HG03196 (cell line): ENCODE results near the gene L2HGDH.
"Not testable (repeated sequence)": the region's sequence is repeated elsewhere in the genome, so short reads cannot be mapped to it uniquely, and the experiment has no call there.

Experiments used
- ATAC-seq: cut with Tn5 transposase; IDR thresholded peaks from one replicate; pipeline ENCODE4 v1.9.1; 2021; ENCODE audit not compliant: unreplicated experiment

Gene L2HGDH

DNA sequence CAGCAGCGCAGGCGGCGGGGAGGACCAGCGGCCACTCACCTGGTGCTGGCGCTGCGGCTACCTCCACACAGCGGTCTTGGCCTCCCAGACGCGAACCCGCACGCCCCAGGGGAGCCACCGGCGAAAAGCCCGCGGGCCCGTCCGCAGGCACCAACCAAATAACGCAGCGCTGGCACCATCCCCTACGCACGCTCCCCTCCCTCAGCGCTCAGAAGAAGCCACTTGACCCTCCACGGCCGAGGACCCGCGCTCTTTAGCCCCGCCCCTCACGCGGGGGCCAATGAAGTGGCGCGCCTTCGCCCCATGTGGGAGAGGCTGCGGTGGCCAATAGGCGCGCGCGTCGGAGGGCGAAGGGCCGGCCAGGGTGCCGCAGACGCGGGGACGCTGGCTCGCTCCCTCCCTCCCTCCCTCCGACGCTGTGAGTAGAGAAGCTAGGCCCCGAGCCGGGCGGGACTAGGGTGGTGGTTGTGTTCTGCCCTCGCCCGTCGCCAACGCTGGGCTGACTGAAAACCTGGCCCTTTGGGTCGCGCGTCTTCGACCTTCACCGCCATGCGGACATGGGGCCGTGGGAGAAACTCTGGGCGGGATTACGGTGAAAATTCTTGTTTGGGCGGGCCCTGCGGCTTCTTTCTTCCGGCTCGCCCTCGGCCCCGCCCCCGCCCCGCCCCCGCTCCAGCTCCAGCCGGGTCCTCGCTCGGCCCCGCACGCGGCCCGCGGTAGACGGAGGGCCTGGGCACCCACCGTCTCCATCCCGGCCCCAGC, at the start of gene L2HGDH, which contains the start of gene DMAC2L:
L2HGDH (minus strand) TSS at position 258 of the 762 bp plus-strand sequence; CDS start at position 179, 79 bp downstream.
DMAC2L (plus strand) TSS at position 353 of the 762 bp plus-strand sequence. CDS start 9,164 bp downstream, outside the sequence.
- ATAC-seq = peak; percentile 92

DNA sequence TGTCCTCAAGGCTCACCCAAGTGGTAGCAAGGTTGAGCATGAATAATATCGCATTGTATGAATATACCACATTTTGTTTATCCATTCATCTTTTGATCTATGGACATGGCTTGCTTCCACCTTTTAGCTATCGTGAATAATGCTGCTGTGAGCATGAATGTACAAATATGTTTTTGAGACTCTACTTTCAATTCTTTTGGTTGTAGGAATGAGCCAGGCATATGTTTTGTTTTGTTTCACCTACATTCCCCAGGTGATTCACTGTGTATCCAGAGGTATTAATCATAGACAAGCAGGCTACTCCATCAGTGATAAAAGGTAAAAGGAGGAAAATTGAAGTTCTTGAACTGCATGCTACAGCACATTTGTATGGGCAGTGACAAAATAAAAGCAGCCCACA, 48.8 kb upstream of the L2HGDH start:
- no peak for ATAC-seq

DNA sequence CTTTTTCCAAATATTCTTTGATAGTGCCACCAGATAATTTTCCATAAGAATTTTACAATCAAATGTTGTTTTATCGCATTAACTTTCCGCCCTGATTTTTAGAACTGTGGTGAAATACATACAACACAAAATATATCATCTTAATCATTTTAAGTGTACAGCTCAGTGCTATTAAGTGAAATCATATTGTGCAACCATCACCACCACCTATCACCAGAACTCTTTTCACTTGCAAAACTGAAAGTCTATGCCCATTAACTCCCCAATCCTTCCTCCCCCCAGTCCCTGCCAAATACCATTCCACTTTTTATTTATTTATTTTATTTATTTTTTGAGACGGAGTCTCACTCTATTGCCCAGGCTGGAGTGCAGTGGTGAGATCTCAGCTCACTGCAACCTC, 48.1 kb upstream of the L2HGDH start:
- ATAC-seq = no peak

DNA sequence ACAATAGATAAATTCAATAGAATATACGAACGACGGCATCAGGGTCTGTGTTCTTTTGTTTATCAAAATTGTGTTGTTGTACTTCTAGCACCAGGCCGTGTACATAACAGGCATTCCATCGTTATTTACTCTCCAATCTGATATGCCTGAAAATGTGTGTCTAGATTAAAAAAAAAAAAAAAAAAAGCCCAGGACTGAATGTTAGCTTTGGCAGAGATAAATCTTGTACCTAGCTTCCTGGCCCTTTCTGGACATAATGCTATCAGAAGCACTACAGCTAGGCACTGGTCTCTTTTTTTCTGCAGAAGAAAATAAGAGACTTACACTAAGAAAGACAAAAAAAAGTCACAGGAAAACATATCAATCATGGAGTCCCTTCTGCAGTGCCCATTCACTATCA, 47.6 kb upstream of the L2HGDH start:
- ATAC-seq = no peak

DNA sequence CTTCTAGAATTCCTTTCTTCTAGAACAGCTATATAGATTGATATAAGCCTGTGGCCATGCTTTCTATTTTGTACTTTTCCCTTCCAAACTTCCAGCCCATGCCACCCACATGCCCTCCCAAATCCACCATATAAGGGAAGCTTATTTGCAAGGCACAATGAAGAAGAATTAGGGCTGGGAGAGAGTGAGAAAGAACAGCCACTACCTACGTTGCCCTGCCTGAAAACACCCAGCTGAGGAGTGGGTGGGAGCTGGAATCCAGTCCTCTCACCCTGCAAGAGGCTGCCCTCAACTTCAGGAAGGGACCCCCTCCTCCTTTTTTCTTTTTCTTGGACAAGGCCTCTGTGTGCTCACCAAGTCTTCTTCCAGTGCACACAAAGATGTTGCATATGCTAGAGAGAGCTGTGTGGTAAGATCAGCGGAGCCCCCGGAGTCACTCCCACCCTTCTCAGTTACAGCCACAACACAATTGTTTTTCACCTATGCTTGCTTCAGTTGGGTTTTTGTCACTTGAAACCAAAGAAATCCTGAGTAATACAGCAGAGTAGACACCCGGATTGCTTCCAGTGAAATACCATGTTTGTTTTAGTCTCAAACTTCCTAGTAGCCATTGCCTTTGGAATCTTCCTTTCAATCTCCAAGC, 45.8 kb upstream of the L2HGDH start:
- no peak for ATAC-seq

- ATAC-seq = no peak
These were observed 45.1 kb upstream of the L2HGDH start for GRCh38 chr14:50357124-50357523.

GRCh38 chr14:50356283-50356682, 44.3 kb upstream of the L2HGDH start:
- not testable (repeated sequence) for ATAC-seq

DNA sequence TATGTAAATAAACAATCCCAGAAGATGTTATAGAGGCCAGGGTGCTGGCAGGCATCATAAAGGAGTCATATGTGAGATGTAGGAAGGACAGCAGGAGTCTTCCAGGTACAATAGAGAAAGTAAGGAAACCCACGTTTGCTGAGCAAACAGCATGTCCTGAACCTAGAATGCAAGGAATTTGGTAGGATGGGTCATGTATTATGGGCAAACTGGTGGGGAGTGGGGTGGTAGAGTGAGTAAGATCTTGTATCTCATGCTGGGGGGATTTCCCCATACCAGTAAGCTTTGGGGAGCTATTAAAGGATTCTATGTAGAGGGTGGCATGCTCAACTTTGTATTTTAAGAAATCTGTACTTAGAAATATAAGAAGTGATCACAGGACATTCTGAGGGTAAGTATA, 43.7 kb upstream of the L2HGDH start:
- ATAC-seq = no peak

DNA sequence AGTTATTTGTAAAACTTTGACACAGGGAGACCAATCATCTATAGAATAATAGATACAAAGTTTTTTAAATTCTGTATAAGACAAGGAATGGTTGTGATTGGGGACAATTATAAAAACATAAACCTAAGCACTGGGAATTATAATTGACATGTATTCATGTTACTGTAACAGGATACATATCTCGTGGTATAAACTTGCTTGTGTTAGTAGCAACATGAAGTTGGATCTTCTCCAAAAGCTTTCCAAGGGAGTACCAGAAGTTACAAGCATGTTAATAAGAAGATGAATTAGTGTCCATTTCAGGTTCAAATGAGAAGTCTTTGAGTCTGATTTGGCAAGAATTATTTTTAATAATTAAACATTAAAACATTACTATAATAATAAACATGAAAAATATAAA, 42.5 kb upstream of the L2HGDH start:
- ATAC-seq = no peak

- ATAC-seq = no peak
These were observed 41.1 kb upstream of the L2HGDH start for GRCh38 chr14:50353126-50353525.

GRCh38 chr14:50352584-50352983, 40.6 kb upstream of the L2HGDH start:
- no peak for ATAC-seq

- no peak for ATAC-seq
These were observed 38.9 kb upstream of the L2HGDH start for GRCh38 chr14:50350975-50351374.

- no peak for ATAC-seq
These were observed 36.9 kb upstream of the L2HGDH start for GRCh38 chr14:50348933-50349332.

DNA sequence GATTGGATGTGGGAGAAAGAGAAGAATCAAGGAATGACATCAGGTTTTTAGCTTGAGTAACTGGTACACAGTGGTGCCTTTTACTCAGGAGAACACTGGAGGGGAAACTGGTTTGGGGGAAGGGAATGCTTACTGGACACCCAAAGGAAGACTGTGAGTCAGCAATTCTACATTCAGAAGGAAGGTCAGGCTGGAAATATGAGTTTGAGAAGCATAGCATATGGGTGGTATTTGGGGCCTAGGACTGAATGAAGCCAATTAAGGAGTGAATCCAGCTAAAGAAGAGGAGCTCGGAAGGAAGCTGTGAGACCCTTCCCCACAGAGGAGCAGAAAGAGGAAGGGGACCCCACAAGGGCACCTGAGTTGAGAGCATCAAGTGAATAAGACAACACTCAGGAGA, 35.5 kb upstream of the L2HGDH start:
- ATAC-seq = no peak

- no peak for ATAC-seq
These were observed 33.9 kb upstream of the L2HGDH start for GRCh38 chr14:50345846-50346422.

DNA sequence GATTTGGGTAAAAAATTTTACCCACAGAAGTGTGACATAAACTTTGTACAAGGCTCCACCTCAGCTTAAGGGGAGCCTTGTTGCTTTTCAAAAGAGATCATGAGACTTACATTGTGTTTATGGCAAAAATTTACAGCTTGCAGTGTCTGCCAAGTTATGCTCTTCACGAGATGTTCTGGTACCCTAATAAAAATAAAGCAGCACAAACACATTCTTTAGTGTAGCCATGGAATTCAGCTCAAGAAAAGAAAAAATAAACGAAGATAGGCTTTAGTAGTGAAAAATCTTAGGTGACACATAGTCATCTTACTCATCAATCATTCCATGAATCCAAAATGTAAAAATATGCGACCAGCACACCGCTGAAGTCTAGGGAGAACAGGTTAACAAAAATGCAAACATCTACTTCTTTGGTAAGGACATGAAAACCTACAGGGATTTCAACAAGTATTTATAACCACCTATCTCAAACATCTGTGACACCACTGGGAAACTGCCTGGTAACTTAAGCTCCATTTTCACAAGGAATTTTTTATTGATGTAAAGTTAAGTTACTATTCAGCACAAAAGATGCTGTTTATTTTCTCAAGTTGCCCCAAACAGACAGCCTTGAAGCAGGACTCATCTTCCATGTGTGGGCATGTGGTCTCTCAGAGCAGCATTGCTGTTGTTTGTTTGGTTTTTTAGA, 33.0 kb upstream of the L2HGDH start:
- no peak for ATAC-seq

DNA sequence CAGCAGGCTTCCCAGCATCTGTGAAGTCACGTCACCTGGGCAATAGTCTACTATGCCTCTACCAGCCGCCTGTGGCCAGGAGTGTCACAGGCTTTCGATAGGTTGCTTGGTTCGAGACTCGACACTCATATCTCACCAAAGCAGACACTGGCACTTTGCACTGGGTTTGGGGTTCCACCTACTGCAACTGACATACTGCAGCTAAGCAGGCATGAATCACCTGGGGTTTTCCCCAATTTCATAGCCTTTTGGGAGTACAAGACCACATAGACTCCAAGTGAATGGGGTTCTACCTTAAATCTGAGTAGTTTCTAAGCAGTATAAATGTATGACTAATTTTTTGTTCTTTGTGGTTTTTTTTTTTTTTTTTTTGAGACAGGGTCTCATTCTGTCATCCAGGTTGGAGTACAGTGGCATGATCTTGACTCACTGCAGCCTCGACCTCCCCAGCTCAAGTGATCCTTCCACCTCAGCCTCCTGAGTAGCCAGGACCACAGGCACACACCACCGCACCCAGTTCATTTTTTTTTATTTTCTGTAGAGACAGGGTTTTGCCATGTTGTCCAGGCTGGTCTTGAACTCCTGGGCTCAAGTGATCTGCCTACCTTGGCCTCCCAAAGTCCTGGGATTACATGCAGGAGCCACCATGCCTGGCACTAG, 32.2 kb upstream of the L2HGDH start:
- peak; percentile 88 for ATAC-seq

- no peak for ATAC-seq
These were observed 31.4 kb upstream of the L2HGDH start for GRCh38 chr14:50343434-50343833.

GRCh38 chr14:50342221-50343078, 30.4 kb upstream of the L2HGDH start:
- peak; percentile 54 for ATAC-seq

- no peak for ATAC-seq
These were observed 28.9 kb upstream of the L2HGDH start for GRCh38 chr14:50340963-50341362.
